ENCODE measurements around the gene IL12RB2.

- TF ChIP-seq AEBP2 (tag by site-specific recombination; IDR thresholded peaks at IDR 0.05; ENCODE audit: borderline replicate concordance) (no peak), CTCF (tag by site-specific recombination; IDR thresholded peaks at IDR 0.05) (no peak), ATF2 (tag by site-specific recombination; IDR thresholded peaks at IDR 0.05; ENCODE audit: low read depth) (no peak), ZNF629 (tag by site-specific recombination; IDR thresholded peaks at IDR 0.05) (no peak)
Observed at GRCh38 chr1:67316918-67317317, 9.2 kb downstream of the IL12RB2 start.

All from HEK293 (cell line).